Measurements from ENCODE around the gene EPC1. TPM values are rescaled to one million over a fixed set of nuclear protein-coding genes. Genes with fewer than 3 reads are reported as not detected.

Gene EPC1
- total RNA-seq, 1 donor from 2014 or later = 82.8 TPM

- Mint-ChIP-seq H3K4me1 (no peaks in the 10 kb centered on the region), H3K4me3 (no peak overlapping the region), H3K27me3 (no peaks in the 10 kb centered on the region), H3K36me3 (ENCODE audit: low read depth) (peaks cover 45% of the 10 kb centered on the region), H3K27ac (no peak overlapping the region), H3K9me3 (no peaks in the 10 kb centered on the region)
- intact Hi-C loops (cut with micrococcal nuclease) = no loop called here
- POLR2A ChIA-PET = interaction anchor here (1.2 kb wide), 1 partner anchor 80 kb away, joined by 4 read pairs; no protein-coding TSS in a partner anchor
- CTCF ChIA-PET = interaction anchor here (1.1 kb wide), 1 partner anchor 80 kb away, joined by 3 read pairs; no protein-coding TSS in a partner anchor
- DNase-seq (no peak), ATAC-seq (ENCODE audit: low read depth) (no peak)
- no peak for TF ChIP-seq CTCF (IDR thresholded peaks at IDR 0.05)
Observed at GRCh38 chr10:32265756-32266155, 81.2 kb downstream of the EPC1 start.

- no peaks in the 10 kb centered on the region for H3K27me3 Mint-ChIP-seq
- TF ChIP-seq CTCF (IDR thresholded peaks at IDR 0.05) = no peak
- POLR2A ChIA-PET = no interaction called here
- H3K9me3 Mint-ChIP-seq = no peaks in the 10 kb centered on the region
- intact Hi-C loops (cut with micrococcal nuclease) = no loop called here
- H3K27ac Mint-ChIP-seq = no peak overlapping the region
- H3K36me3 Mint-ChIP-seq (ENCODE audit: low read depth) = peaks cover 21% of the 10 kb centered on the region
- CTCF ChIA-PET = no interaction called here
- no peak overlapping the region for H3K4me3 Mint-ChIP-seq
- no peak for DNase-seq
- H3K4me1 Mint-ChIP-seq = no peaks in the 10 kb centered on the region
- no peak for ATAC-seq (ENCODE audit: low read depth)
Observed at GRCh38 chr10:32263300-32263699, 83.7 kb downstream of the EPC1 start.

- H3K36me3 Mint-ChIP-seq (ENCODE audit: low read depth) = no peaks in the 10 kb centered on the region
- H3K27ac Mint-ChIP-seq = no peak overlapping the region
- intact Hi-C loops (cut with micrococcal nuclease) = loop anchor here (5.0 kb wide), 1 partner anchor 397 kb away; no protein-coding TSS in a partner anchor
- no peak for TF ChIP-seq CTCF (IDR thresholded peaks at IDR 0.05)
- no peak for DNase-seq
- ChIA-PET POLR2A (interaction anchor here (0.8 kb wide), 1 partner anchor 123 kb away, joined by 7 read pairs; no protein-coding TSS in a partner anchor), CTCF (interaction anchor here (0.8 to 1.1 kb wide), 3 partner anchors 86 to 123 kb away, joined by 3 read pairs; no protein-coding TSS in a partner anchor)
- no peaks in the 10 kb centered on the region for H3K27me3 Mint-ChIP-seq
- H3K9me3 Mint-ChIP-seq = no peaks in the 10 kb centered on the region
- no peak for ATAC-seq (ENCODE audit: low read depth)
- peaks cover 6% of the 10 kb centered on the region for H3K4me1 Mint-ChIP-seq
- no peak overlapping the region for H3K4me3 Mint-ChIP-seq
Observed at GRCh38 chr10:32259551-32259950, 87.4 kb downstream of the EPC1 start.

GRCh38 chr10:32256613-32257437 lies 90.1 kb downstream of the EPC1 start:
- Mint-ChIP-seq H3K4me1 (peaks cover 6% of the 10 kb centered on the region), H3K9me3 (no peaks in the 10 kb centered on the region), H3K27ac (no peak overlapping the region), H3K4me3 (no peak overlapping the region), H3K27me3 (no peaks in the 10 kb centered on the region), H3K36me3 (ENCODE audit: low read depth) (no peaks in the 10 kb centered on the region)
- DNase-seq (peak; percentile 52), ATAC-seq (ENCODE audit: low read depth) (peak; percentile 88)
- ChIA-PET CTCF (interaction anchor here (0.6 to 5.8 kb wide), 15 partner anchors 11 to 126 kb away, joined by 3 to 75 read pairs (median 3); no protein-coding TSS in a partner anchor), POLR2A (interaction anchor here (1.4 kb wide), 1 partner anchor 89 kb away, joined by 4 read pairs; no protein-coding TSS in a partner anchor)
- peak; percentile 20 for TF ChIP-seq CTCF (IDR thresholded peaks at IDR 0.05)
- intact Hi-C loops (cut with micrococcal nuclease) = loop anchor here (1.0 to 5.0 kb wide), 6 partner anchors 66 to 752 kb away; partner anchors contain the start of gene CCDC7

GRCh38 chr10:32253821-32254220 lies 93.1 kb downstream of the EPC1 start:
- ChIA-PET CTCF (interaction anchor here (5.8 kb wide), 1 partner anchor 115 kb away, joined by 75 read pairs; no protein-coding TSS in a partner anchor), POLR2A (interaction anchor here (1.3 kb wide), 1 partner anchor 92 kb away, joined by 4 read pairs; no protein-coding TSS in a partner anchor)
- Mint-ChIP-seq H3K27ac (no peak overlapping the region), H3K27me3 (no peaks in the 10 kb centered on the region), H3K9me3 (no peaks in the 10 kb centered on the region), H3K4me3 (no peak overlapping the region), H3K4me1 (peaks cover 6% of the 10 kb centered on the region), H3K36me3 (ENCODE audit: low read depth) (no peaks in the 10 kb centered on the region)
- ATAC-seq (ENCODE audit: low read depth) (no peak), DNase-seq (no peak)
- intact Hi-C loops (cut with micrococcal nuclease) = no loop called here
- no peak for TF ChIP-seq CTCF (IDR thresholded peaks at IDR 0.05)

Measured in activated B cell treated with CpG ODN at 0.5 μM for 24 hours (primary cell).